ENCODE measurements around the gene MSMB.

Gene MSMB

GRCh38 chr10:46033602-46034011 lies 12.5 kb downstream of the MSMB start:
- DNase-seq (ENCODE audit: low spot score), result peak; percentile 81

GRCh38 chr10:46031648-46032532 lies 14.2 kb downstream of the MSMB start:
- no peak for DNase-seq (ENCODE audit: low spot score)

- peak; percentile 99 for DNase-seq (ENCODE audit: low spot score)
Measured at GRCh38 chr10:46030091-46030937, 15.8 kb downstream of the MSMB start, which contains the start of gene NCOA4. Gene NCOA4, minus strand, starts transcription at chr10:46030623. Its CDS starts 13,943 bp downstream, at chr10:46016680.

GRCh38 chr10:46029461-46030030 lies 16.5 kb downstream of the MSMB start:
- no peak for DNase-seq (ENCODE audit: low spot score)

- peak; percentile 51 for DNase-seq (ENCODE audit: low spot score)
Measured at GRCh38 chr10:46028584-46029460, 17.2 kb downstream of the MSMB start.

- no peak for DNase-seq (ENCODE audit: low spot score)
Measured at GRCh38 chr10:46026106-46026505, 20.0 kb downstream of the MSMB start.

- DNase-seq (ENCODE audit: low spot score), result no peak
Measured at GRCh38 chr10:46025406-46025805, 20.7 kb downstream of the MSMB start.

GRCh38 chr10:46024948-46025347 lies 21.1 kb downstream of the MSMB start:
- no peak for DNase-seq (ENCODE audit: low spot score)

- DNase-seq (ENCODE audit: low spot score), result peak; percentile 90
Measured at GRCh38 chr10:46022978-46023702, 22.9 kb downstream of the MSMB start.

GRCh38 chr10:46020344-46020657 lies 25.8 kb downstream of the MSMB start:
- DNase-seq (ENCODE audit: low spot score), result no peak

- no peak for DNase-seq (ENCODE audit: low spot score)
Measured at GRCh38 chr10:46019569-46020343, 26.3 kb downstream of the MSMB start.

- no peak for DNase-seq (ENCODE audit: low spot score)
Measured at GRCh38 chr10:46019177-46019528, 26.9 kb downstream of the MSMB start.

GRCh38 chr10:46018453-46019176 lies 27.5 kb downstream of the MSMB start:
- no peak for DNase-seq (ENCODE audit: low spot score)

- DNase-seq (ENCODE audit: low spot score), result no peak
Measured at GRCh38 chr10:46017733-46018132, 28.3 kb downstream of the MSMB start.

- no peak for DNase-seq (ENCODE audit: low spot score)
Measured at GRCh38 chr10:46016811-46017210, 29.3 kb downstream of the MSMB start.

GRCh38 chr10:46016190-46016589 lies 29.9 kb downstream of the MSMB start:
- DNase-seq (ENCODE audit: low spot score), result no peak

GRCh38 chr10:46014683-46015405 lies 31.2 kb downstream of the MSMB start:
- DNase-seq (ENCODE audit: low spot score), result no peak

- DNase-seq (ENCODE audit: low spot score), result no peak
Measured at GRCh38 chr10:46014206-46014605, 31.9 kb downstream of the MSMB start.

- no peak for DNase-seq (ENCODE audit: low spot score)
Measured at GRCh38 chr10:46012746-46013145, 33.3 kb downstream of the MSMB start.

All from AG08395 (cell line).